IPS-NIHi7 (cell line): ENCODE results near the gene LRP4.
"Not testable (repeated sequence)": the region's sequence is repeated elsewhere in the genome, so short reads cannot be mapped to it uniquely, and the experiment has no call there.

ENCODE experiments used
- DNase-seq: peaks from one replicate; pipeline ENCODE4 v3.0.0; 2012; ENCODE audit warnings: mixed read lengths; ENCODE audit errors: extremely low spot score

The LRP4 gene

GRCh38 chr11:46927928-46928327 lies 9.6 kb upstream of the LRP4 start:
- not testable (repeated sequence) for DNase-seq

GRCh38 chr11:46920755-46921154 lies 2.4 kb upstream of the LRP4 start:
- no peak for DNase-seq

GRCh38 chr11:46918788-46919513 lies 601 bp upstream of the LRP4 start:
- no peak for DNase-seq

- DNase-seq: no peak
Measured at GRCh38 chr11:46917762-46918082, 628 bp downstream of the LRP4 start.

GRCh38 chr11:46917109-46917761 lies 1.1 kb downstream of the LRP4 start:
- DNase-seq: no peak

GRCh38 chr11:46916286-46917108 lies 1.9 kb downstream of the LRP4 start:
- DNase-seq: peak; percentile 75

- DNase-seq: no peak
Measured at GRCh38 chr11:46914910-46915309, 3.4 kb downstream of the LRP4 start.

- no peak for DNase-seq
Measured at GRCh38 chr11:46914363-46914762, 4.0 kb downstream of the LRP4 start.

GRCh38 chr11:46913484-46913883 lies 4.9 kb downstream of the LRP4 start:
- DNase-seq: no peak

- peak; percentile 73 for DNase-seq
Measured at GRCh38 chr11:46912526-46913150, 5.7 kb downstream of the LRP4 start.

GRCh38 chr11:46907606-46908005 lies 10.7 kb downstream of the LRP4 start:
- DNase-seq: no peak

GRCh38 chr11:46906609-46907041 lies 11.7 kb downstream of the LRP4 start:
- peak; percentile 66 for DNase-seq

- no peak for DNase-seq
Measured at GRCh38 chr11:46905806-46906205, 12.5 kb downstream of the LRP4 start.

- no peak for DNase-seq
Measured at GRCh38 chr11:46903846-46904245, 14.5 kb downstream of the LRP4 start.

- no peak for DNase-seq
Measured at GRCh38 chr11:46902694-46903093, 15.7 kb downstream of the LRP4 start.

GRCh38 chr11:46901156-46901555 lies 17.2 kb downstream of the LRP4 start:
- no peak for DNase-seq

- no peak for DNase-seq
Measured at GRCh38 chr11:46900091-46900746, 18.1 kb downstream of the LRP4 start.

- DNase-seq: no peak
Measured at GRCh38 chr11:46899501-46900025, 18.8 kb downstream of the LRP4 start.

GRCh38 chr11:46898396-46899095 lies 19.8 kb downstream of the LRP4 start:
- DNase-seq: no peak

GRCh38 chr11:46896719-46897406 lies 21.5 kb downstream of the LRP4 start:
- no peak for DNase-seq
